Peyer's patch (tissue), 4 donors: Measurements from ENCODE around the gene ATP11A.

Experiments used
- CTCF ChIP-seq, 6 experiments: fragments of 450-650 bp in 4 of 6; fragments of 200-600 bp in 2 of 6; sonication (generic) in 1 of 6; IDR thresholded peaks; one replicate each; pipeline ENCODE4 v1.5.1; 2017 to 2019; ENCODE audit warnings: antibody characterized with exemption in 6 of 6, mild to moderate bottlenecking in 3 of 6, moderate library complexity in 1 of 6
- POLR2A ChIP-seq, 2 donors: fragments of 450-650 bp; IDR thresholded peaks; one replicate each; pipeline ENCODE4 v1.5.1; 2017; ENCODE audit warnings: antibody characterized with exemption in 2 of 2, mild to moderate bottlenecking in 2 of 2, moderate library complexity in 2 of 2

- TF ChIP-seq CTCF (IDR thresholded peaks at IDR 0.05), result no peak
- no peak for TF ChIP-seq POLR2A (IDR thresholded peaks at IDR 0.05)
Observed at GRCh38 chr13:112760435-112760834, 70.6 kb downstream of the ATP11A start.
